PC-3 (cell line): ENCODE measurements around the gene AVPI1. TPM values are rescaled to one million over a fixed set of nuclear protein-coding genes. Genes with fewer than 3 reads are reported as not detected.
A peak's percentile ranks its signal among the peaks of the same experiment; 100 is the strongest.

ENCODE experiments used
- ATAC-seq: fragments of 200-7000 bp; cut with Tn5 transposase; 2 replicates; pipeline ENCODE4 v1.9.1; 2020; ENCODE audit warnings: mild to moderate bottlenecking, moderate library complexity
- BruUV-seq: library from RNA; stranded (reverse); fragments of 400-500 nt; replicated peaks from 2 replicates; lab custom pipeline; 2021; lab: Mats Ljungman, UMichigan
- CTCF ChIA-PET: fragments of 300-600 bp; sonication (Branson Sonifier 250); formaldehyde crosslinking; loops from one replicate; lab custom pipeline; 2022; ENCODE audit warnings: antibody characterized with exemption; lab: Charles Lee
- POLR2A ChIA-PET: fragments of 300-600 bp; sonication (Branson Sonifier 250); formaldehyde crosslinking; loops from one replicate; lab custom pipeline; 2022; ENCODE audit warnings: antibody characterized with exemption; ENCODE audit not compliant: unreplicated experiment; lab: Charles Lee
- DNase-seq: peaks from one replicate; pipeline ENCODE4 v3.0.0-alpha.2; 2015
- H2AFZ ChIP-seq: fragments of 300-600 bp; sonication (generic); 2 replicates; pipeline ENCODE4 v1.6.0; 2016; ENCODE audit warnings: antibody characterized with exemption, low read length
- H3F3A ChIP-seq: fragments of 300-600 bp; sonication (generic); one replicate; pipeline ENCODE4 v1.6.0; 2017; ENCODE audit warnings: antibody characterized with exemption, low read length, control low read depth, mild to moderate bottlenecking; ENCODE audit not compliant: unreplicated experiment
- H3K27ac ChIP-seq: fragments of 300-600 bp; sonication (generic); 2 replicates; pipeline ENCODE4 v1.5.1; 2016; ENCODE audit warnings: mild to moderate bottlenecking, low read length
- H3K27me3 ChIP-seq: fragments of 300-600 bp; sonication (generic); 2 replicates; pipeline ENCODE4 v1.6.1; 2016; ENCODE audit warnings: low read length, mixed read lengths
- H3K36me3 ChIP-seq: fragments of 300-600 bp; sonication (generic); 2 replicates; pipeline ENCODE4 v1.6.1; 2016; ENCODE audit warnings: low read depth, mixed run types, low read length, mixed read lengths
- H3K4me1 ChIP-seq: fragments of 300-600 bp; sonication (generic); 2 replicates; pipeline ENCODE4 v1.5.1; 2016; ENCODE audit warnings: low read length; ENCODE audit not compliant: insufficient read depth
- H3K4me2 ChIP-seq: fragments of 300-600 bp; sonication (generic); 2 replicates; pipeline ENCODE4 v1.6.0; 2016; ENCODE audit warnings: low read length
- H3K4me3 ChIP-seq: fragments of 300-600 bp; sonication (generic); 2 replicates; pipeline ENCODE4 v1.5.1; 2016; ENCODE audit warnings: mild to moderate bottlenecking, low read length, mixed read lengths
- H3K79me2 ChIP-seq: fragments of 300-600 bp; sonication (generic); 2 replicates; pipeline ENCODE4 v1.6.1; 2017; ENCODE audit warnings: low read length, mixed read lengths
- H3K9ac ChIP-seq: fragments of 300-600 bp; sonication (generic); 2 replicates; pipeline ENCODE4 v1.6.0; 2016; ENCODE audit warnings: mild to moderate bottlenecking, low read length
- H3K9me2 ChIP-seq: fragments of 300-600 bp; sonication (generic); replicated peaks from 2 replicates; pipeline ENCODE4 v1.6.1; 2016; ENCODE audit warnings: mixed run types, low read length, mixed read lengths
- H3K9me3 ChIP-seq: fragments of 300-600 bp; sonication (generic); 2 replicates; pipeline ENCODE4 v1.6.1; 2016; ENCODE audit warnings: low read length, mixed read lengths
- H4K20me1 ChIP-seq: fragments of 300-600 bp; sonication (generic); 2 replicates; pipeline ENCODE4 v1.6.1; 2016; ENCODE audit warnings: low read length, mixed read lengths
- EZH2 ChIP-seq: fragments of 300-600 bp; sonication (generic); IDR thresholded peaks from one replicate; pipeline ENCODE4 v1.6.1; 2017; ENCODE audit warnings: antibody characterized with exemption, mild to moderate bottlenecking, low read length; ENCODE audit not compliant: unreplicated experiment
- EZH2phosphoT487 ChIP-seq: fragments of 300-600 bp; sonication (generic); IDR thresholded peaks from 2 replicates; pipeline ENCODE4 v1.6.1; 2018; ENCODE audit warnings: mild to moderate bottlenecking, antibody characterized with exemption, low read length, borderline replicate concordance
- intact Hi-C: fragments of 100-400 bp; cut with micrococcal nuclease; formaldehyde crosslinking; loops from 2 replicates; pipeline ENCODE4 v1.9.0; 2023
- total RNA-seq: library from RNA; depleted of rRNA; stranded (reverse); fragments of >200 nt; gene quantifications from 2 replicates; pipeline ENCODE4 v1.2.3, GENCODE V29; 2014
- TF ChIP-seq, protein P1 (sequence below): fragments of 300-600 bp; sonication (generic); conservative IDR thresholded peaks from 2 replicates; pipeline ENCODE4 v1.5.1; 2017; ENCODE audit warnings: antibody characterized with exemption, low read depth, mild to moderate bottlenecking, low read length

Gene AVPI1
- total RNA-seq, 1 experiment from 2014 or later = 44.5 TPM

DNA sequence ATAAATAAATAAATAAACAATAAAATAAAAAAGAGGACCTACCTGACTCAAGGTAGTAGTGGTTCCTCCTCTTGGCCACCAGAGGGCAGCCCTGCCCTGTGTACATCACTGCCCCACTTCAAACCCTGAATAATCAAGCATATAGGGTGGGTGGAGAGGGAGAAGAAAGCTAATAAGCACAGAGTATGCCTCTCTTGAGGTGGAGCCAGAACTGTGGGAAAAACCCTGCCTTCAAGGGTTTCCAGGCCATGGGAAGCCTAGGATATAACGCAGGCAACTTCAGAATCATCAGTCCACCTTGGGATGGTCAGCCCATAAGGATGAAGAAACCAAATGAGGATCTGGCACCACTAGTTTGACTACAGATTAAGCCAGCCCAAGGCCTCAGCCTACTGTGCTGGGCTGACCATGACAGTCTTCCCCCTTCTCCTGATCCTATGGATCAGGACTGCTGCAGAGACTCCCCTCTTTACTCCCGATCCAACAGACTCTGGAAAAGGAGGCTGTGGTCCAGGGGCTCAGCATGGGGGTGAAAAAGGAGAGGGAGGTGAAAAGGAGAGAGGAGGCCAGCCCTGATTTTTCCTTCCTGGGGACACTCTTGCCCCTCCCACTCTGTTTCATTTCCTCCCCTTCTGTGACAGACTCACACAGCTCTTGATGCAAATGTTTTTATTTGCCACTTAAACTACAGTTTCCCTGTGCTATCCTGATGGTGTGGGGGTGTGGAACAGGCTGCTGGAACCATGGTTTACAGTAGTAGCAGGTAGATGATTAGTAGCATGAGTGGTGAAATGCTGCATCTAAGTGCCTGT lies 10.1 kb downstream of the AVPI1 start:
- POLR2A ChIA-PET = no interaction called here
- intact Hi-C loops = loop anchor here (2.0 kb wide), 1 partner anchor 54 kb away; no protein-coding TSS in a partner anchor
- no peaks in the 10 kb centered on the region for H3K27me3 ChIP-seq
- peak; percentile 51 for DNase-seq
- H3K9me3 ChIP-seq = no peaks in the 10 kb centered on the region
- peak; percentile 71 for ATAC-seq
- TF ChIP-seq, protein P1, sequence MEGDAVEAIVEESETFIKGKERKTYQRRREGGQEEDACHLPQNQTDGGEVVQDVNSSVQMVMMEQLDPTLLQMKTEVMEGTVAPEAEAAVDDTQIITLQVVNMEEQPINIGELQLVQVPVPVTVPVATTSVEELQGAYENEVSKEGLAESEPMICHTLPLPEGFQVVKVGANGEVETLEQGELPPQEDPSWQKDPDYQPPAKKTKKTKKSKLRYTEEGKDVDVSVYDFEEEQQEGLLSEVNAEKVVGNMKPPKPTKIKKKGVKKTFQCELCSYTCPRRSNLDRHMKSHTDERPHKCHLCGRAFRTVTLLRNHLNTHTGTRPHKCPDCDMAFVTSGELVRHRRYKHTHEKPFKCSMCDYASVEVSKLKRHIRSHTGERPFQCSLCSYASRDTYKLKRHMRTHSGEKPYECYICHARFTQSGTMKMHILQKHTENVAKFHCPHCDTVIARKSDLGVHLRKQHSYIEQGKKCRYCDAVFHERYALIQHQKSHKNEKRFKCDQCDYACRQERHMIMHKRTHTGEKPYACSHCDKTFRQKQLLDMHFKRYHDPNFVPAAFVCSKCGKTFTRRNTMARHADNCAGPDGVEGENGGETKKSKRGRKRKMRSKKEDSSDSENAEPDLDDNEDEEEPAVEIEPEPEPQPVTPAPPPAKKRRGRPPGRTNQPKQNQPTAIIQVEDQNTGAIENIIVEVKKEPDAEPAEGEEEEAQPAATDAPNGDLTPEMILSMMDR = peak; percentile 64
- no peak for TF ChIP-seq EZH2
- H3K27ac ChIP-seq = no peak overlapping the region
- CTCF ChIA-PET = interaction anchor here (0.6 to 1.3 kb wide), 3 partner anchors 10 to 28 kb away, joined by 3 to 6 read pairs (median 4); partner anchors contain the start of gene AVPI1
- H4K20me1 ChIP-seq = no peaks in the 10 kb centered on the region
- H3K4me3 ChIP-seq = no peak overlapping the region
- peaks cover 6% of the 10 kb centered on the region; the same call in 1 of the 2 replicates for H3K4me1 ChIP-seq
- H3K79me2 ChIP-seq = 0 out of 2 replicates have a peak, but pooled peaks cover 5% of the 10 kb centered on the region
- H2AFZ ChIP-seq = no peak overlapping the region
- H3K9me2 ChIP-seq = no peaks in the 10 kb centered on the region
- H3K4me2 ChIP-seq = no peak overlapping the region
- H3F3A ChIP-seq = no peaks in the 10 kb centered on the region
- H3K9ac ChIP-seq = no peak overlapping the region
- BruUV-seq = no TSS peak
- H3K36me3 ChIP-seq = peaks cover 16% of the 10 kb centered on the region

DNA sequence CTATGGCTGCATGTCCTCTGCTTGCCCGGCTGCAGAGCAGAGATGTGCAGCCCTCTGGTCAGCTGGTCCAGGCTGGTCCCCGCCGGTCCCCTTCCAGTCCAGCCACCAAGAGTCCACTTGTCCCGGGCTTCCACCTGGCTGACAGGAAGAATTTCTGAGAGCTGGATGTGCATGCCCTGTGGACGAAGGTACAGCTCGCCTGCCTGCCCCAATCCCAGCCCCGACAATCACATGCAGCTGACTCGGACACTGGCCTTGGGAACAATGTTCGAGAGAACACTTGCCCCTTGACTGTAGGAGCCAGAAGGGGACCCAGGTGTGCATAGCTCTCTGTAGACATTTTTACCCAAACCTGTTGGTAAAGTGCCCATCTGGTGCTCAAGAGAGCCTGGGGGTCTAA lies 11.8 kb downstream of the AVPI1 start:
- ChIA-PET POLR2A (interaction anchor here (0.5 kb wide), 1 partner anchor 91 kb away, joined by 3 read pairs; the partner anchor contains the start of gene HOGA1), CTCF (no interaction called here)
- Histone ChIP-seq H4K20me1 (no peaks in the 10 kb centered on the region), H3F3A (no peaks in the 10 kb centered on the region), H2AFZ (no peak overlapping the region), H3K36me3 (peaks cover 16% of the 10 kb centered on the region), H3K27ac (no peak overlapping the region), H3K27me3 (no peaks in the 10 kb centered on the region), H3K4me2 (no peak overlapping the region), H3K79me2 (0 out of 2 replicates have a peak, but pooled peaks cover 3% of the 10 kb centered on the region), H3K4me3 (no peak overlapping the region), H3K4me1 (peaks cover 6% of the 10 kb centered on the region; the same call in 1 of the 2 replicates), H3K9me3 (no peaks in the 10 kb centered on the region), H3K9me2 (no peaks in the 10 kb centered on the region), H3K9ac (no peak overlapping the region)
- intact Hi-C loops = no loop called here
- no peak for TF ChIP-seq EZH2phosphoT487
- no peak for TF ChIP-seq EZH2
- TF ChIP-seq, protein P1 = no peak
- BruUV-seq = no TSS peak
- DNase-seq = no peak
- no peak for ATAC-seq
